ENCODE results near the gene SAP30L.
A peak's percentile ranks its signal among the peaks of the same experiment; 100 is the strongest.

SAP30L gene

DNA sequence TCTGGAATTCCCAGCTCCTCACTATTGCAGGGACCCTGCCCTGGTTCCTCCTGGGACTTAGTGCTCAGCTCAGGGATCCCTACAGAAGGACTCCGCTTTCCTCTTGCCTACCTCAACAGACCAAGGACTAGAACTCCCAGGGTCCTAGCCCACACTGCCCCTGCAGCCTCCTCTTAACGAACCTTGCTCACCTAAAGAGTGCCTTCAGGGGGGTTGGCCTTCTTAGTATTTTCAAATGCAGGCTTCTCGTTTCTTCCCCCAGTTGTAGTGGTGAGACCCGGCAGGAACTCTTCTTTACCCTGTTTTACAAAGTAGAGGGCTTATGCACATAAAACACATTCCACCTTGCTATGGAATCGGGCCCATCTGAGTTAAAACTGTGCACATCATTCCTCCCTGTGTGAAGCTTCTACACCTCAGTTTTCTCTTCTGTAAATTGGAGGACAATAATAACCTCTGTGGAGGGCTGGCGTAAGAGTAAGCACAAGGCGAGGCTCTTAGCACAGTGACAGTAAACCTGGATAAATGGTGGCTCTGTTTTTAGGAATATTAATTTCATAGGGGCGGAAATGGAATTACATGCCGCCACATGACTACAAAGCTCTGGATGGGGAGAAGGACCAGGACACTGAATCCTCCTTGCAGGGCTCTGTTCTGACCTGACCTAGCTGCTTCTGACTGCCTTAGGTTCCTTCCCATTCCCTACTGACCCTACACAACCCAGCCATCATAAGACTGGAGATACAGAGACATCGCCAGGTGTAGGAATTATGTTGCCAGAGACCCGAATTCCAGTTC, 36.0 kb downstream of the SAP30L start:
- DNase-seq = no peak

GRCh38 chr5:154482528-154483449, 37.0 kb downstream of the SAP30L start:
- no peak for DNase-seq

- no peak for DNase-seq
These were observed 38.0 kb downstream of the SAP30L start for GRCh38 chr5:154483654-154484392.

DNA sequence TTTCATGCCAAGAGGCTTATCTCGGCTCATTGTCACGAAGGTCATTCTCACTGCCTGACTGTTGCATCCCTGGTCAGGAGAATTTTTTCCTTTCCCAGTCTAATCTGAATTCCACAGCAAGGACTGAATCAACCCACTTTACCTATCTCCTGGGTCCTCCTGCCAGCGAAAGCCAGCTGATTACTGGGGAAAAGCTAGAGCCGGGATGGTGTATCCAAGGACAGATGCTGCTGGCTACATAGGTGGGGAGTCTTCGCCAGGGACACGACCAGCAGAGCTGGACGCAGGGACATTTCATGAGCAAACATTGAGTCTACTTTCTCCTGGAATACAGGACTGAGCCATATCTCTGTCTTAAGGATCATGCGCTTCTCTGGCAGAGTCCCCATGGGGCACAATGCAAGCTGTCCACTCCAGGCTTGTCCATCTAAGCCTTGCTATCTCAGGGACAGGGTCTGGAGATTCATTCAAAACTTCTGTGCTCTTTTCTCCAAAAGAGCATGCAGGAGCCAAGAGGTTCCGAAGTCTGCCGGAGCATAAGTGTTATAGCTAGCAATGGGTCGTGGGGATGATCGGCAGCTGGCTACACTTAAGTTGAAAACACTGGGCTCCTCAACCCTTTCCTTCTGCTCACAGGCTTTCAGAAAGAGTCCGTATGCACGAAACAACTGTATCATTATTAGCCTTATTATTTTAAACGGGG, 38.7 kb downstream of the SAP30L start:
- peak; percentile 51 for DNase-seq

DNA sequence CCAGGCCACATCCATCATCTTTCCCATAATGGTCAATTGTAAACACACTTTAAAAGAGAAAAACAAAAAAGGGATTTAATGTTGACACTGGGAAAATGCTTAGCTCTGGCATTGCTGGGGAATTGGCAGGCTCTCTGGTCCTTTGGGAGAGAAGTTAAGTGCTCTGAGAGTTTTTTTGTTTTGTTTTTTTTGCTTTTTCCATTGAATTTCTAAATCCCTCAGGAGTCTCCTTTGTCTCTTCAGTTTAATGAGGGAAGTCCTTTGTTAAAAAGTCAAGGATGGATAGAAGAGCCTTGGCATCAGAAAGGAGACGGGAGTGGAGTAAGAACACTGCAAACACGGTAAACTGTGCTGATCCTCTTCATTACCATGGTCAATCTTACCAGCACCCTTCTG, 39.3 kb downstream of the SAP30L start:
- no peak for DNase-seq

DNA sequence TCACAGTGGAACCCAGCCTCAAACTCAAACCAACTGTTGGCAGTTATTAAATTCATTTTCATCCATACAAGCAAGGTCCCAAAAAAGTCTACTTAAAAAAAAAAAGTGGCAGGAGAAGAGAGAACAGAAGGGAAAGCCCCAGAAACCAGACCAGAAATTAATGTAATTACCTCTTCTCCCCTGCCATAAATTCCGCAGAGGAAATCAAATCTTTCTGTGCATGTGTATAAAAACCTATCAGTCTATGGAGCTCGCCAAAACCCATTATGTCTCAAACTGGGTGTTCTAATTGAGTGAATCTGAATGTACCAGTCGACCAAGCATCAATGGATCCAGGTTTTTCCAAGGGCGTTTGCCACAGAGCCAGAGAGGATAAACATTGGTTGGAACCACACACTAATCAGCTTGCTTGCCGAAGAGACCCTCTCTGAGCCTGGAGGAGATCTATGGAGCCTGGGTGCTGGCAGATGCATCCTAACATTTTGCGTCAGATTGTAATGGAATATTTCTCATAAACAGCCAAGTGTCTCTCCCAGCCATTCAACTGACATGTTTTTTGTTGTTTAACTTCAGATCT, 40.1 kb downstream of the SAP30L start:
- DNase-seq = no peak

GRCh38 chr5:154486427-154486866, 40.6 kb downstream of the SAP30L start:
- DNase-seq = peak; percentile 43

- DNase-seq = peak; percentile 67
These were observed 41.7 kb downstream of the SAP30L start for GRCh38 chr5:154487541-154487940.

DNA sequence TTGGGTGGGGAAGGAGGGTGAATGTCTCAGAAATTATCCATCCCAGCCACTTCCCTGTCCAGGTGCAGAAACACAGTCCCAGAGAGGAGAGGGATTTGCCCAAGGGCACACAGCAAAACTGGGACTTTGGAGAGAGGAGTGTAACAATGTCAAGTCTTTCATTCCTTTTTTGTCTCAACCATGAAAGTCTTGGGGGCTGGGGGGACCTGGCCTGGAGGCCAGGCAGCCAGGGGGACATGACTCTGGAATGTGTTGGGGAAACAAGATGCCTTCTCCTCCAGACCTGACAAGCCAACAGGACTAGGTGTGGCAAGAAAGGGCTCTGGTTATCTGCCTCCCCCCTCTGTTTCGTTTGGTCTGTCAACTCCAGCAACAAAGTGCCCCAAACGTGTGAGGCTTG, 46.1 kb downstream of the SAP30L start:
- peak; percentile 43 for DNase-seq

DNA sequence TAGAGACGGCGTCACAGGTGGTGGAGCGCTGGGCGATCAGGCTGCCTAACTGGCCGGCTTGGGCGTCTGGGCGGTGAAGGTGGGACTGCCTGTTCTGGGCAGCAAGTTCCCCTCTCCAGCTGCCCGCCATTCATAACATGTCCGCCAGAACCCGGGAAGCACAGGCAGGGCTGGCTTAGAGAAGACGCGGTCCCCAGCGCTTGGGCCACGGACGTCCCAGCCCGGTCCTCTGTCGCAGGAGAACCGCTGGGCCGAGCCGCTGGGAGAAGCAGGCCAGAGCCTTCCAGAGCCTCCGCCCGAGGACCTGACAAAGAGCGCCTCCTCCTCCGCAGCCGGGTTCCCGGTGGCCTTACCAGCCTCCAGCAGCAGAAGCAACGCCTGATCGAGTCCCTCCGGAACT, 47.5 kb downstream of the SAP30L start:
- DNase-seq = no peak

- no peak for DNase-seq
These were observed 48.2 kb downstream of the SAP30L start for GRCh38 chr5:154494036-154494435.

- DNase-seq = no peak
These were observed 52.8 kb downstream of the SAP30L start for GRCh38 chr5:154498591-154498990.

GRCh38 chr5:154498994-154499393, 53.2 kb downstream of the SAP30L start:
- no peak for DNase-seq

DNA sequence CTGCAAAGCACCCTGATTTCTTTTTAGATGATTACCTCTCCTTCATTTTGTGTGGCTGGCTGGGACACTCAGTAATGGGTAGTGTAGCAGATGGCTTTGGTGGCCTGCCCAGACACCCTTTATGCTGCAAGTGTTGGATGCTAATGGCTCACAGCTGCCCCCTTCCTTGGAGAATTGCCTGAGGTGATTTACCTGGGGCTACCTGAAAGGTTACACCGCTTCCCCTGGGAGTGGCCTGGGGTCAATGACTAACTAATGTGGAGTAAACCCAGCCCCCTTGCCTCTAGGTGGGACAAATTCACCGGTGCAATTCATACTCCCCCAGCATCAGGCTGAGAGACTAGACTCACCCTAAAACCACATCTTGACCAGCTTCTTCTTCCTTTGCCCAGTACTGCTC, 55.8 kb downstream of the SAP30L start:
- DNase-seq = no peak

DNA sequence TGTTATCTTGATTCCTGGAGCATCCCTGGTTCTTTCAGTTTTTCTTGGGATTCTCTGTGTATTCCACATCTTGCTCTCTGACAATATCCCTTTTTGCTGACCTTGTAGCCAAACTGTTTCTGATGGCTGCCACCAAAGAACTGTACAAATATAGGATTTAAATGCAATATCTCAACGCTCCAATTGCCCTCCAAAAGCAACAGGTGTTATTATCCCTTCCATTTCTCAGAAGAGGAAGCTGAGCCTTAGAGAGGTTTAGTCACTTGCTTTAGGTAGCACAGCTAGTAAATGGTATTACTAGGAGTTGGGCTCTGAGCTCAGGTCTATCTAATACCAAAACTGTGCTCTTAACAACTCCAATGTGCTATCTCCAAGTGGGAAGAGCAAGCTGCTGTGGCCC, 56.4 kb downstream of the SAP30L start:
- DNase-seq = no peak

- DNase-seq = no peak
These were observed 57.9 kb downstream of the SAP30L start for GRCh38 chr5:154503698-154504039.

DNA sequence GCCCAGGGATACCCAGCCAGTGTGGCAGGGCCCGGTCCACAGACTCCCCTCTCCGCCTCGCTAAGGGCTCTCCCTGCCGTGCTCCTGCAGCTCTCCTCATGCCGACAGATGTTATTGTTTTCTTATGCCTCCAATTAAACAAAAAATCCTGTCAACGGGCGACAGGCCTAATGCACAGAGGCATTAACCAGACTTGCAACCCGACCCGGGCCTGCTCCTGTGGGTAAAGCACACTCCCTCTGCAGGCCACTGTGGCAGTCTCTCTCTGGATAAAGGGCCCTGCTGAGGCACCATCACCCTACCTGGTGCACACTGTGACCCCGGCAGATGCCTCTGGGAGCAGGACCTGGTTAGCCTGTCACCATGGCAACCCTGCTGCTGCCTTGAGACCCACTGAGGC, 59.8 kb downstream of the SAP30L start:
- DNase-seq = peak; percentile 48

DNA sequence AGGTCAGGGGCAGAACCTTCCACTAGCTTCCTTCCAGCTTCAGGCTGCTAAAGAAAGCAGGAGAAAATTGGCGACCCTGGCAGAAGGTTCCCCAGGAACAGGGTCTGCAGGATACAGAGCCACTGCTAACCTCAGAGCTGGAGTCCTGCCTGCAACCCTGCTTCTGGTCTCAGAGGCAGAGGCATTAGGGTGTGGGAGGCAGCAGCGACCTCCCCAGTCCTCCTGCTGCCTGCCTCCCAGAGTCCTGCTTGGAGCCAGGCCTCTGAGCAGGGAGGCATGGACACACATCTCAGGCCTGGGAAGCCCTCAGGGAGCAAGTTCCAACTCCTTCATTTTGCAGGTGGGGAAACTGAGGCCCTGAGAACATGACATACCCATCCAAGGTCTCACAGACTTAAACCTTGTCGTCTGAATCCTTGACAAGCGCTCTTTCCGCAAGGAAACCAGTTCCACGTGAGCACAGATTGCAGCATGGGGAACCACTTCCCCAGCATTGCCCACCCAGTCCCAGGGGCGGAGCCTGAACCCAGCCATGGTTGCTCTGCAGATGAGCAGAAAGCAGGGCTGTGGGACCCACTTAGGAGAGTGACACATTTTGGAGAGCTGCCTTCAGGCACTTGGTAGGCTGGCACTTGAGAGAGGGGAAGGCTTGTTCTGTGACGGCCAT, 60.4 kb downstream of the SAP30L start:
- DNase-seq = no peak

DNA sequence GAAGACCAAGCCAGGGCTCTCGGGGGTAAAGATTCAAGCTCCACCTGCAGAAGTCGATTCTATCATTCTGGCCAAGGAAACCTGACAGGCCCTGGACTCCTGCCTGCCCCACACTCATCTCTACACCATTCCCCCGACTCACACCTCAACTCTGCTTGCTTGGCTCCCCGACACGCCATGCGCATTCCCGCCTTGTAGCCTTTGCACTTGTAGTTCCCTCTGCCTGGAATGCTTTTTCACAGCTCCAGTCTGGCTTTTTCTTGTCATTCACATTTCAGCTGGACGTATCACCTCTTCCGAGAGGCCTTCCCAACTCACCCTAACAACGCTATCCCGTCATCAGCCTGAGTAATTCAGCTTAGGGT, 60.9 kb downstream of the SAP30L start:
- peak; percentile 36 for DNase-seq

- DNase-seq = no peak
These were observed 62.3 kb downstream of the SAP30L start for GRCh38 chr5:154508114-154508513.

GRCh38 chr5:154509784-154510555, 64.2 kb downstream of the SAP30L start:
- no peak for DNase-seq

Measured in activated CD8-positive, alpha-beta memory T cell treated with anti-CD3 and anti-CD28 coated beads, Interleukin-2, amount 50 U/mL, for 48 hours (primary cell).